Measurements from ENCODE around the gene FMN1. TPM values are rescaled to one million over a fixed set of nuclear protein-coding genes. Genes with fewer than 3 reads are reported as not detected.

FMN1 gene
- total and polyA plus RNA-seq, 7 experiments from 2014 or later = 0.02 to 32.2 (median 1.0) TPM; not detected in 1

GRCh38 chr15:33016405-33017024 lies 178.0 kb downstream of the FMN1 start:
- peaks cover 0 to 5% (median 3%) of the 10 kb centered on the region in 5 donors for H3K27me3 Mint-ChIP-seq
- H3K4me1 Mint-ChIP-seq = peaks cover 0 to 33% (median 5%) of the 10 kb centered on the region in 7 donors
- ChIA-PET POLR2A (no interaction called here), CTCF (no interaction called here)
- peak in 4 of 9 donors; percentile 15 to 81 (median 48) for DNase-seq
- H3K27ac ChIP-seq (ENCODE audit: low read depth, low read length) = no peak overlapping the region
- peak; percentile 85 for ATAC-seq
- no peak overlapping the region for H3K4me3 ChIP-seq (ENCODE audit: low read length)
- no peaks in the 10 kb centered on the region for H3K4me1 ChIP-seq (ENCODE audit: control insufficient read depth in 2 of 2, insufficient read depth in 2 of 2, low read length in 2 of 2)
- peaks cover 0 to 8% (median 0%) of the 10 kb centered on the region in 5 donors for H3K36me3 Mint-ChIP-seq
- H3K27me3 ChIP-seq (ENCODE audit: control insufficient read depth in 2 of 2, insufficient read depth in 2 of 2, low read length in 2 of 2) = no peaks in the 10 kb centered on the region
- H3K4me3 Mint-ChIP-seq = peak overlapping the region in 3 of 10 donors; percentile 12 to 68 (median 14)
- no peaks in the 10 kb centered on the region for H3K9me3 ChIP-seq (ENCODE audit: control insufficient read depth in 2 of 3, low read length in 3 of 3)
- no peaks in the 10 kb centered on the region for H3K36me3 ChIP-seq (ENCODE audit: control insufficient read depth in 2 of 3, insufficient read depth in 3 of 3, low read length in 3 of 3)
- intact Hi-C loops (cut with micrococcal nuclease) = no loop called here
- peak overlapping the region in 3 of 9 donors; percentile 11 to 98 (median 79) for H3K27ac Mint-ChIP-seq
- H3K9me3 Mint-ChIP-seq = peaks cover 0 to 1% (median 0%) of the 10 kb centered on the region in 11 donors

GRCh38 chr15:33014586-33014985 lies 179.9 kb downstream of the FMN1 start:
- no peaks in the 10 kb centered on the region for H3K4me1 ChIP-seq (ENCODE audit: control insufficient read depth in 2 of 2, insufficient read depth in 2 of 2, low read length in 2 of 2)
- H3K4me3 Mint-ChIP-seq = peak overlapping the region in 1 of 10 donors; percentile 33
- peaks cover 0 to 3% (median 0%) of the 10 kb centered on the region in 11 donors for H3K9me3 Mint-ChIP-seq
- no peaks in the 10 kb centered on the region for H3K9me3 ChIP-seq (ENCODE audit: control insufficient read depth in 2 of 3, low read length in 3 of 3)
- H3K27ac Mint-ChIP-seq = peak overlapping the region in 1 of 9 donors; percentile 93
- no peak overlapping the region for H3K27ac ChIP-seq (ENCODE audit: low read depth, low read length)
- H3K27me3 ChIP-seq (ENCODE audit: control insufficient read depth in 2 of 2, insufficient read depth in 2 of 2, low read length in 2 of 2) = no peaks in the 10 kb centered on the region
- DNase-seq (peak in 1 of 9 donors; percentile 31), ATAC-seq (no peak)
- CTCF ChIA-PET = no interaction called here
- peaks cover 0 to 8% (median 0%) of the 10 kb centered on the region in 5 donors for H3K36me3 Mint-ChIP-seq
- H3K27me3 Mint-ChIP-seq = peaks cover 0 to 14% (median 3%) of the 10 kb centered on the region in 5 donors
- H3K36me3 ChIP-seq (ENCODE audit: control insufficient read depth in 2 of 3, insufficient read depth in 3 of 3, low read length in 3 of 3) = no peaks in the 10 kb centered on the region
- POLR2A ChIA-PET = no interaction called here
- intact Hi-C loops (cut with micrococcal nuclease) = no loop called here
- H3K4me3 ChIP-seq (ENCODE audit: low read length) = no peak overlapping the region
- peaks cover 0 to 34% (median 5%) of the 10 kb centered on the region in 7 donors for H3K4me1 Mint-ChIP-seq

DNA sequence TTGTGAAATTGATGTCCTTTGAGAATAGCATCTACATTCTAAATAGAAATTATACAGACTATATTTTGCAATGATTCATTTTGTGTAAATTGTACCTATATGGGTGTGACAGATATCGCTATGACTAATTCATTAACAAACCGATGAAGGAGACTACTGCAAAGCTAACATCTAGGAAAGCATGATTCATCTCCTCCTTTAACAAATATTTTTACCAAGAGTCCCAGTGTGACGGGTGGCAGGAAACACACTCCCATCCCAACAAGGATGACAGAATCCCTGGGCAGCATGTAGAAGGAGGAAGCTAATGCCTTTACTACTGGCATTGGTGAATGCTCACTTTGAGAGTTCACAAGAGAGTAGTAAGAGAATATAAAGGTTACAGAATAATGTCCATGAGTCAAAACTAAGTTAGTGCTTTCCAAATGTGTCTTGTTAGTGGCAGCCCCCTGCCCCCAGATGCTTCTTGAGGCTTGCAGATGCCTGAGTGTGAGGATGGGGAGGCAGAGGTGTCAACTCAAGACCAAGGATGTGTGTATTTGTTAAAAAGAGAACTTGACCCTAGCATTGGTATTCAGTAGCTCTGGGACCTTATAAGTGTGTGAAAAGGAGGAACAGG lies 180.6 kb downstream of the FMN1 start:
- no peaks in the 10 kb centered on the region for H3K4me1 ChIP-seq (ENCODE audit: control insufficient read depth in 2 of 2, insufficient read depth in 2 of 2, low read length in 2 of 2)
- H3K27me3 Mint-ChIP-seq = peaks cover 0 to 18% (median 9%) of the 10 kb centered on the region in 5 donors
- H3K36me3 Mint-ChIP-seq = peaks cover 0 to 8% (median 0%) of the 10 kb centered on the region in 5 donors
- DNase-seq (no peak), ATAC-seq (no peak)
- ChIA-PET POLR2A (no interaction called here), CTCF (no interaction called here)
- no peaks in the 10 kb centered on the region for H3K36me3 ChIP-seq (ENCODE audit: control insufficient read depth in 2 of 3, insufficient read depth in 3 of 3, low read length in 3 of 3)
- H3K27me3 ChIP-seq (ENCODE audit: control insufficient read depth in 2 of 2, insufficient read depth in 2 of 2, low read length in 2 of 2) = no peaks in the 10 kb centered on the region
- peak overlapping the region in 1 of 9 donors; percentile 93 for H3K27ac Mint-ChIP-seq
- no peak overlapping the region for H3K27ac ChIP-seq (ENCODE audit: low read depth, low read length)
- intact Hi-C loops (cut with micrococcal nuclease) = no loop called here
- H3K4me3 ChIP-seq (ENCODE audit: low read length) = no peak overlapping the region
- peaks cover 0 to 3% (median 0%) of the 10 kb centered on the region in 11 donors for H3K9me3 Mint-ChIP-seq
- H3K9me3 ChIP-seq (ENCODE audit: control insufficient read depth in 2 of 3, low read length in 3 of 3) = no peaks in the 10 kb centered on the region
- H3K4me3 Mint-ChIP-seq = peak overlapping the region in 1 of 10 donors; percentile 56
- H3K4me1 Mint-ChIP-seq = peaks cover 0 to 41% (median 6%) of the 10 kb centered on the region in 7 donors

GRCh38 chr15:33011976-33012375 lies 182.5 kb downstream of the FMN1 start:
- peaks cover 0 to 3% (median 0%) of the 10 kb centered on the region in 5 donors for H3K36me3 Mint-ChIP-seq
- ChIA-PET CTCF (no interaction called here), POLR2A (no interaction called here)
- no peaks in the 10 kb centered on the region for H3K36me3 ChIP-seq (ENCODE audit: control insufficient read depth in 2 of 3, insufficient read depth in 3 of 3, low read length in 3 of 3)
- no peaks in the 10 kb centered on the region for H3K9me3 ChIP-seq (ENCODE audit: control insufficient read depth in 2 of 3, low read length in 3 of 3)
- peaks cover 0 to 28% (median 21%) of the 10 kb centered on the region in 5 donors for H3K27me3 Mint-ChIP-seq
- no peaks in the 10 kb centered on the region for H3K4me1 ChIP-seq (ENCODE audit: control insufficient read depth in 2 of 2, insufficient read depth in 2 of 2, low read length in 2 of 2)
- peak overlapping the region in 1 of 10 donors; percentile 37 for H3K4me3 Mint-ChIP-seq
- peaks cover 0 to 54% (median 6%) of the 10 kb centered on the region in 7 donors for H3K4me1 Mint-ChIP-seq
- ATAC-seq (no peak), DNase-seq (no peak)
- H3K27ac ChIP-seq (ENCODE audit: low read depth, low read length) = no peak overlapping the region
- H3K27me3 ChIP-seq (ENCODE audit: control insufficient read depth in 2 of 2, insufficient read depth in 2 of 2, low read length in 2 of 2) = no peaks in the 10 kb centered on the region
- H3K9me3 Mint-ChIP-seq = peaks cover 0 to 1% (median 0%) of the 10 kb centered on the region in 11 donors
- intact Hi-C loops (cut with micrococcal nuclease) = no loop called here
- H3K27ac Mint-ChIP-seq = peak overlapping the region in 1 of 9 donors; percentile 63
- H3K4me3 ChIP-seq (ENCODE audit: low read length) = no peak overlapping the region

DNA sequence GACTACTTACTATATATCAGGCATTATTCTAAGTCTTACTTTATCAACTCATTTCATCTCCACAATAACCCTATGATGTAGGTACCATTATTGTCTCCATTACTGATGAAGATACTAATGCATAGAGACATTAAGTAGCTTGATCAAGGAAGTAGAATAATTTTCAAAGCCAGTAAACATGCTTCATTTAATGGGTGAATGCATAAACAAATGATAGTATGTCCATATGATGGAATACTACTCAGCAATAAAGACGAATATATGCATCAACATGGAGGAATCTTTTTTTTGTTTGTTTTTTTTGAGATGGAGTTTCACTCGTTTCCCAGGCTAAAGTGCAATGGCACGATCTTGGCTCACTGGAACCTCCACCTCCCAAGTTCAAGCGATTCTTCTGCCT lies 184.9 kb downstream of the FMN1 start:
- ATAC-seq = no peak
- Histone ChIP-seq H3K9me3 (ENCODE audit: control insufficient read depth in 2 of 3, low read length in 3 of 3) (no peaks in the 10 kb centered on the region), H3K27me3 (ENCODE audit: control insufficient read depth in 2 of 2, insufficient read depth in 2 of 2, low read length in 2 of 2) (no peaks in the 10 kb centered on the region), H3K36me3 (ENCODE audit: control insufficient read depth in 2 of 3, insufficient read depth in 3 of 3, low read length in 3 of 3) (no peaks in the 10 kb centered on the region), H3K4me1 (ENCODE audit: control insufficient read depth in 2 of 2, insufficient read depth in 2 of 2, low read length in 2 of 2) (no peaks in the 10 kb centered on the region), H3K27ac (ENCODE audit: low read depth, low read length) (no peak overlapping the region), H3K4me3 (ENCODE audit: low read length) (no peak overlapping the region)
- ChIA-PET POLR2A (no interaction called here), CTCF (no interaction called here)
- Mint-ChIP-seq H3K4me1 (peaks cover 0 to 42% (median 6%) of the 10 kb centered on the region in 7 donors), H3K4me3 (no peak overlapping the region), H3K27me3 (peaks cover 0 to 41% (median 24%) of the 10 kb centered on the region in 5 donors), H3K27ac (peak overlapping the region in 1 of 9 donors; percentile 29), H3K9me3 (peaks cover 0 to 3% (median 0%) of the 10 kb centered on the region in 11 donors), H3K36me3 (peaks cover 0 to 12% (median 0%) of the 10 kb centered on the region in 5 donors)
- no peak for DNase-seq
- intact Hi-C loops (cut with micrococcal nuclease) = no loop called here

GRCh38 chr15:33009026-33009425 lies 185.5 kb downstream of the FMN1 start:
- H3K27me3 Mint-ChIP-seq = peaks cover 0 to 41% (median 22%) of the 10 kb centered on the region in 5 donors
- ATAC-seq (no peak), DNase-seq (no peak)
- peaks cover 0 to 12% (median 0%) of the 10 kb centered on the region in 5 donors for H3K36me3 Mint-ChIP-seq
- Histone ChIP-seq H3K4me1 (ENCODE audit: control insufficient read depth in 2 of 2, insufficient read depth in 2 of 2, low read length in 2 of 2) (no peaks in the 10 kb centered on the region), H3K27ac (ENCODE audit: low read depth, low read length) (no peak overlapping the region), H3K9me3 (ENCODE audit: control insufficient read depth in 2 of 3, low read length in 3 of 3) (no peaks in the 10 kb centered on the region), H3K27me3 (ENCODE audit: control insufficient read depth in 2 of 2, insufficient read depth in 2 of 2, low read length in 2 of 2) (no peaks in the 10 kb centered on the region), H3K4me3 (ENCODE audit: low read length) (no peak overlapping the region), H3K36me3 (ENCODE audit: control insufficient read depth in 2 of 3, insufficient read depth in 3 of 3, low read length in 3 of 3) (no peaks in the 10 kb centered on the region)
- ChIA-PET POLR2A (no interaction called here), CTCF (no interaction called here)
- H3K4me1 Mint-ChIP-seq = peaks cover 0 to 37% (median 6%) of the 10 kb centered on the region in 7 donors
- peak overlapping the region in 1 of 9 donors; percentile 72 for H3K27ac Mint-ChIP-seq
- peaks cover 0 to 3% (median 0%) of the 10 kb centered on the region in 11 donors for H3K9me3 Mint-ChIP-seq
- intact Hi-C loops (cut with micrococcal nuclease) = no loop called here
- peak overlapping the region in 1 of 10 donors; percentile 35 for H3K4me3 Mint-ChIP-seq
